Activated CD4-positive, alpha-beta T cell treated with anti-CD3 and anti-CD28 coated beads for 24 hours (primary cell): ENCODE data around the gene OR6B1.
"Not testable (repeated sequence)": the region's sequence is repeated elsewhere in the genome, so short reads cannot be mapped to it uniquely, and the experiment has no call there.

Source experiments
- DNase-seq, 2 donors: peaks; one replicate each; pipeline ENCODE4 v3.0.0-alpha.2; 2020; ENCODE audit warnings: low read depth in 2 of 2

Gene OR6B1

DNA sequence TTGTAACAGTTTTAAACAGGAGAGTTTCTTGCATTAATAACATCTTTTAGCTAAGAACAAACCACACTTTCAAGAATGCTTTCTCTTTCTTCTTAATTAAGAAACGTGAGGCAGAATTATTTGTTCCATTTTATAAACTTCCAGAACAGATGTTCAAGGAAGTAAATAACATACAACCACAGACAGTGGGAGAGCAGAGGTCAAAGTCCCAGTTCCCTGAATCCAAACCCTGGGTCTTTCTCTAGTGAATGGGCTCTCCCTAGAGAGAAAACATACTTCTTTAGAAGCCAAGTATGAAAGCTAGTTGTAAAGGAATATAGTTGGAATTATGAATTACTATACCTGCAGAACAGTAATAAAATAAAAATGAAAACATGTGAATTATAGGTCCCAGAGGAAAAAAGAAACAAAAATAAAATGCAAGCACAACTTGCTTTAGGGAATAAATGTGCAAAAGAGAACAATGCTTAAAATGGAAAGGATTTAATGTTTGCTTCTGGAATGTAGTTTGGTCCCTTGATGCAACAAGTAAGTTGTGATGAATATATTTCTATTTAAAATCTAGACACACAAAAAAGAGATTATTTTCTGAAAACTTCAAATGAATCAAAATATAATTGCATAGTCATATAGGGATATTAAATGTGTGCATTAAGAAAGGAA, 6.0 kb downstream of the OR6B1 start:
- no peak for DNase-seq

DNA sequence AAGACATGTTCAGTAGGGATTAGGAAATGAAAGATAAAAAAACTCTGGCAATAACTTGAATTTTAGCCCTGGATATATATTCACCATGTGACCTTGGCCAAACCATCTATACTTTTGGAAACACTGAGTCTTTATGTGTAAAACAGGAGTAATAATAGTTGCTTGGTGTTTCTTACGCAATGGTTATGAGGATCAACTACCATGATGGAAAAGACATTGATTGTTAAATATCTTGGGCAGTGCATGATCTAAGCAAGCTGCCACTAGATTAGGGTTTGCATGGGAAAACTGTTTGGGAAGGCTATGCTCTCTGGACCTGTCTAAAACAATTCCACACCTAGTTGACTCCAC, 6.5 kb downstream of the OR6B1 start:
- DNase-seq = no peak

GRCh38 chr7:144009361-144009760, 9.2 kb downstream of the OR6B1 start:
- no peak for DNase-seq

- not testable (repeated sequence) for DNase-seq
Observed at GRCh38 chr7:144010061-144010460, 9.9 kb downstream of the OR6B1 start.

- DNase-seq = not testable (repeated sequence)
Observed at GRCh38 chr7:144010821-144011220, 10.7 kb downstream of the OR6B1 start.

GRCh38 chr7:144011458-144012230, 11.5 kb downstream of the OR6B1 start:
- no peak for DNase-seq

- DNase-seq = no peak
Observed at GRCh38 chr7:144018065-144018464, 17.9 kb downstream of the OR6B1 start.

GRCh38 chr7:144019457-144019856, 19.3 kb downstream of the OR6B1 start:
- no peak for DNase-seq

DNA sequence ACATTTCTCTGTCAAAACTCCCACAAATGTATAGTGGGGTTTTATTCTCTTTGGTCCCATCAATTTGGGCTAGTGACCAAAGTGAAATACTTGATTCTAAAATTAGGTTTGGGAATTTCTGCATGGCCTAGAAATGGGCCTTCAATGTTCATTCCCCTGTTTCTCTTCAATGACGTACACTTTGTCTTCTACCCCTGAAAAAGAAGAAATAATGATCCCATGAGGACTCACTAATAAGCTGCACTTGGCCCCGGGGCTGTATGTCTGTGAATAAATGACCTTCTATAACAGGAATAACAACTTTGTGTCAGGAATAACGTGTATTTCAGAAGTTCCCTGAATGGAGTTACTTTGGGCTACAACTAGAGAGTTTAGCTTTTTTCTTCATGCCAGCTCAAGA, 20.2 kb downstream of the OR6B1 start:
- DNase-seq = no peak

GRCh38 chr7:144022169-144022568, 22.0 kb downstream of the OR6B1 start:
- DNase-seq = no peak

DNA sequence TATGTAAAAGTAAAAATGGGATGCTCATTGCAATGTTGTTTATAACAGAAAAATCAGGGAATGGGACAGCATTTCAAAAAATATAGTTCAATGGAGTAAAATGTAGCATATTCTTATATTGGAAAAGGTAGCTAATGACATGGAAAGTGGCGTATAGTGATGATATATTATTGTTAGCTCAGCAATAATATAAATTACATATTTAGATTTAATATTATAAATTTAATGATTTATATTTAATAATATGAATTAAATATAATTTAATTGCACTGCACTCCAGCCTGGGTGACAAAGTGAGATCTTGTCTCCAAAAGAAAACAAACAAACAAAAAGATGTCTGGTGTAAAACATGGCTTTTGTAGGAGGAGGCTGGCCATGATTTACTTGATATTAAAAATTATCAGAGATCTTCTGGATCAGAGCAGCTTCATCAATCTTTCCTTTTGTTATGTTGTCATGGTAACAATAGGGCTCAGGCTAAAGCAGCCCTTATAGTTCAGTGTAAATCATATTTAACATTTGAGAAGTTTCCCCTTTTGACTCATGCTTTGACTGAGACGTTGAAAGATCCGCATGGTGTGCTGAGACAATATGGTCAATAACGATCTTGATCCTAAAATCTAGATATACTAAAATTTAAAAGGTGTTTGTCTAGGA, 23.2 kb downstream of the OR6B1 start:
- DNase-seq = no peak

DNA sequence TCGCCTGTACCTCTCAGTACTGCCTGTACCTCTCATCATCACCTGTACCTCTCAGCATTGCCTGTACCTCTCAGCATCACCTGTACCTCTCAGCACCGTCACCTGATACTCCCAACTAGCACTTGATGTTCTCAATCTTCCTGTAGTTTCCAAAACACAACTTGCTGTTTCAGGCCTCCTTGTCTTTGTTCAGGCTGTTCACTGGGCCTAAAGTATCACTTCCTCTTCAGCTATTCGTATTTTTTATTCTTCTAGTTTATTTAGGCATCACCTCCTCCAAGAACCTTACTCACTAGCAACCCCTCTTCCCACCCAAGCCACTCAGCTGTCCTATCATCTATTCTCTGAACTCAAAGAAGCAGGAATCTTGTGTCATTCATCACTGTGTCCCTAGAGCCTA, 24.1 kb downstream of the OR6B1 start:
- DNase-seq = no peak

DNA sequence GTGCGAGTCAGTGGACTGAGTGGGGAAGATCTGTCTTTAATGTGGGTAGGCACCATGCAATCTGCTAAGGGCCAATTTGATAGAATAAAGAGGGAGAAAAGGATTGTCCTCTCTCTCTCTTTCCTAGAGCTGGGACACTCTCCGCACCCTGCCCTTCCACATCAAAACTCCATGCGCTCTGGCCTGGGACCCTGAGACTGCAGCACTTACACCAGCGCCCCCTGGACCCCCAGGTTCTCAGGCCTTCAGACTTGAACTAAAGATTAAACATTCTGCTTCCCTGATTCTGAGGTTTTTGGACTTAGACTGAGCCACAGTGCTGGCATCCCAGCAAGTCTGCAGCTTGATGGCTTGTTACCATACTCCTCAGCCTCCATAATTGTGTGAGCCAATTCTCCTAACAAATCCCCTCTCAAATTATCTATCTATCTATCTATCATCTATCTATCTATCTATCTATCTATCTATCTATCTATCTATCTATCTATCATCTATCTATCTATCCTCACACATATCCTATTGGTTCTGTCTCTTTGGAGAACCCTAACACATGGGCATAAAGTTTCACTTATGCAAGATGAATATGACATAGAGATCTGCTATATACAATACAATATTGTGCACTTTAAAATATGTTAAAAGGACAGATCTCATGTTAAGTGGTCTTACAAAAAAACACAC, 26.2 kb downstream of the OR6B1 start:
- DNase-seq = no peak

GRCh38 chr7:144027070-144027469, 26.9 kb downstream of the OR6B1 start:
- DNase-seq = no peak

DNA sequence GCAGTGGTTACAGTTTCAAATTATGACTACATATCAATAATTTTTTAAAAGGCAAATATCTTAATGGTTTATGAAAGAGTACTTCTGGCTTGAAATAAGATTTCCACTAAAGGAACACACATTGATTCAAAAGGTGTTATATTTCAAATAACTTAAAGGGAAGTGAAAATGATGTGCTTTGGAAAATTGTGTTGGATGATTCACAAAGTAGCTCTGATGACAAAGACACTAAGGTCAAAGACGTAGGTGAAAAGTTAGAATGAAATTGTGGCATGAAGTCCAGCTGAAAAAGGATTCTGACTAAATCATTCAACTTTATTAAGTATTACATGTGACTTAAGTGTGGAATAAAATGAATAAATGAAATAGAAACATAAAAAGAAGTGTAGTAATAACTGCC, 27.9 kb downstream of the OR6B1 start:
- no peak for DNase-seq

DNA sequence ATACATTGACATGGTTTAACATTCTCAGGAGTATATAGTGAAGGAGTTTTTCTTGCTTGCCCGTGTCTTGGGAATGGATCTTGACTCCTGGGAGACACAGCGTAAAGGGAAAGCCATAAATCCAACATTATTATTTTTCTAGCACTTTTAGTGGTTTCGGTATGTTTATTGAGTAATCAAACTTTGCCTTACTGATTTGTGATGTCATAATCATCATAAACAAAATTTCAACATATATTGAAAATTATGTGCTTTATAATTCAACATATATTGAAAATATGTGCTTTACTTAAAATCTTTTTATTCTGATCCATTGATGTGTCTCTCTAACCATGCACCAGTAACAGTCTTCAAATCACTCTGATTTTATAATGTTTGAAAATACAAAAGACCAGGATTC, 28.4 kb downstream of the OR6B1 start:
- DNase-seq = no peak

DNA sequence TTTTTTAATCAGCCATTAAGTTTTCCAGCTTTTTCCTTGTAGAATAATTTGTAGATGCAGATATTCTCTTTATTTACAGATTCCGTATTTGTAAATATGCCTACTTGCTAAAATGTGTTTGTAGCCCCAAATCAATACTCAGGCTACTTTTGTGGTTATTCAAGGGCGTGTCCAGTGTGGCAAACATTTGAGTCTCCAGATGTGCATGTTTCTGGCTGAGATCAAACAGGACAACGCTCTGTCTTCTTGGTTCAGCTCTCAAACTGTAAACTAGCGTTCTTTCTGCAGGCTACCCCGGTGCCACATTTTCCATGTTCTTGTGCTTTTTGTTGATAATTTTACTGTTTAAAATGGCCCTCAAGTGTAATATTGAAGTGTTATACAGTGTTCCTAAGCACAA, 32.4 kb downstream of the OR6B1 start:
- no peak for DNase-seq

- DNase-seq = no peak
Observed at GRCh38 chr7:144032985-144033709, 33.0 kb downstream of the OR6B1 start.

DNA sequence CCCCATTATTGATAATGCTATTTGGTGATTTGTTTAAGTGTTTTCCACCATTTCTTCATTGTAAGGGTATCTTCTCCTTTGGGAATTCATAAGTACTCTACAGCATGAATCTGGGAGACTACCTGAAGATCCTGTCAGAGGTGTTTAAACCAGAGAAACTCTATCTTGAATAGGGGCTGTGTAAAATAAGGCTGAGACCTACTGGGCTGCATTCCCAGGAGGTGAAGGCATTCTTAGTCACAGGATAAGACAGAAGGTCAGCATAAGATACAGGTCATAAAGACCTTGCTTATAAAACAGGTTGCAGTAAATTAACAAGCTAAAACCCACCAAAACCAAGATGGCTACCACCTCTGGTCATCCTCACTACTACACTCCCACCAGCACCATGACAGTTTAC, 35.3 kb downstream of the OR6B1 start:
- no peak for DNase-seq

GRCh38 chr7:144036302-144036885, 36.3 kb downstream of the OR6B1 start:
- no peak for DNase-seq

- no peak for DNase-seq
Observed at GRCh38 chr7:144037414-144038035, 37.4 kb downstream of the OR6B1 start.
